GM21576 (cell line): ENCODE data around the gene BRF1.
"Not testable (repeated sequence)": the region's sequence is repeated elsewhere in the genome, so short reads cannot be mapped to it uniquely, and the experiment has no call there.

Experiments used
- ATAC-seq: cut with Tn5 transposase; IDR thresholded peaks from one replicate; pipeline ENCODE4 v1.9.1; 2021; ENCODE audit warnings: mild to moderate bottlenecking, moderate library complexity; ENCODE audit not compliant: unreplicated experiment

The BRF1 gene

GRCh38 chr14:105317546-105317945 lies 16.7 kb upstream of the BRF1 start:
- no peak for ATAC-seq

GRCh38 chr14:105316968-105317510 lies 16.2 kb upstream of the BRF1 start:
- ATAC-seq, result no peak

- no peak for ATAC-seq
Observed at GRCh38 chr14:105316577-105316941, 15.8 kb upstream of the BRF1 start.

GRCh38 chr14:105315941-105316576 lies 15.3 kb upstream of the BRF1 start:
- no peak for ATAC-seq

GRCh38 chr14:105315211-105315721 lies 14.5 kb upstream of the BRF1 start:
- ATAC-seq, result peak; percentile 16

GRCh38 chr14:105314287-105315200 lies 13.7 kb upstream of the BRF1 start, which contains the start of gene PACS2:
Gene PACS2 (plus strand): TSS chr14:105314748. CDS start chr14:105314919, 171 bp downstream.
- ATAC-seq, result peak; percentile 57

GRCh38 chr14:105313381-105314286 lies 12.8 kb upstream of the BRF1 start:
- ATAC-seq, result no peak

- ATAC-seq, result no peak
Observed at GRCh38 chr14:105312973-105313372, 12.2 kb upstream of the BRF1 start.

- no peak for ATAC-seq
Observed at GRCh38 chr14:105311838-105312237, 11.0 kb upstream of the BRF1 start.

GRCh38 chr14:105309371-105309770 lies 8.6 kb upstream of the BRF1 start:
- no peak for ATAC-seq

GRCh38 chr14:105307052-105307727 lies 6.4 kb upstream of the BRF1 start:
- ATAC-seq, result no peak

GRCh38 chr14:105305791-105306190 lies 5.0 kb upstream of the BRF1 start:
- ATAC-seq, result no peak

- no peak for ATAC-seq
Observed at GRCh38 chr14:105305345-105305744, 4.5 kb upstream of the BRF1 start.

GRCh38 chr14:105304565-105304964 lies 3.8 kb upstream of the BRF1 start:
- no peak for ATAC-seq

- ATAC-seq, result no peak
Observed at GRCh38 chr14:105303949-105304348, 3.1 kb upstream of the BRF1 start.

- not testable (repeated sequence) for ATAC-seq
Observed at GRCh38 chr14:105301915-105302249, 1.1 kb upstream of the BRF1 start.

- ATAC-seq, result peak; percentile 51
Observed at GRCh38 chr14:105301103-105301914, 508 bp upstream of the BRF1 start.

- ATAC-seq, result peak; percentile 14
Observed at GRCh38 chr14:105299654-105300541, 903 bp downstream of the BRF1 start.
